ENCODE measurements around the gene AFTPH. TPM values are rescaled to one million over a fixed set of nuclear protein-coding genes. Genes with fewer than 3 reads are reported as not detected.
A peak's percentile ranks its signal among the peaks of the same experiment; 100 is the strongest.

The AFTPH gene
- total and polyA plus RNA-seq, 9 of the 15 experiments (the other 6 are each of a cell fraction or from before 2014, with no cell fraction given): 8.0 to 26.2 (median 13.8) TPM

- no peak overlapping the region for H3K9ac ChIP-seq (ENCODE audit: insufficient read depth in 1 of 2, low read depth in 2 of 2, low read length in 2 of 2)
- TF ChIP-seq ZNF408 (CRISPR knock-in tag; IDR thresholded peaks at IDR 0.05; ENCODE audit: low read depth) (no peak), ZNF24 (IDR thresholded peaks at IDR 0.05) (peak; percentile 22; the same call in 1 of the 2 replicates), REST (IDR thresholded peaks at IDR 0.05; ENCODE audit: borderline replicate concordance) (peak; percentile 67; the same call in 1 of the 2 replicates), REST (CRISPR knock-in tag; IDR thresholded peaks at IDR 0.05; ENCODE audit: low read depth) (no peak)
These were observed 71.5 kb downstream of the AFTPH start for GRCh38 chr2:64595397-64596176.

More at GRCh38 chr2:64595397-64596176, 71.5 kb downstream of the AFTPH start:
- ChIA-PET CTCF (ENCODE audit: low intra/inter-chr PET ratio) (interaction anchor here (0.7 to 2.4 kb wide), 3 partner anchors 270 to 445 kb away, joined by 3 to 14 read pairs (median 10); no protein-coding TSS in a partner anchor), POLR2A (interaction anchor here (0.6 to 1.2 kb wide), 6 partner anchors 13 to 273 kb away, joined by 3 read pairs; partner anchors contain the start of gene SERTAD2)
- ATAC-seq (peak; percentile 78), FAIRE-seq (peak; percentile 67), DNase-seq (ENCODE audit: extremely low read depth in 1 of 4, low spot score in 3 of 4) (peak in 2 of 4 experiments; percentile 32 to 47)
- Histone ChIP-seq H2AFZ (ENCODE audit: low read depth, low read length) (no peak overlapping the region), H3K79me2 (ENCODE audit: control insufficient read depth, insufficient read depth, low read length) (no peaks in the 10 kb centered on the region), H3K4me3 (no peak overlapping the region), H3K9me3 (replicated peaks; ENCODE audit: control insufficient read depth, insufficient read depth, low read depth, low read length) (no peaks in the 10 kb centered on the region), H3K4me1 (replicated peaks in 1 of 2; ENCODE audit: control insufficient read depth in 2 of 2, insufficient read depth in 2 of 2, low read length in 2 of 2) (peaks cover 0 to 6% of the 10 kb centered on the region in 2 experiments; a peak in 2 of 5 replicates), H3K36me3 (ENCODE audit: control insufficient read depth, insufficient read depth, low read length) (peaks cover 9% of the 10 kb centered on the region; the same call in 2 of the 3 replicates), H3K27ac (ENCODE audit: extremely low read depth, low read depth, low read length) (no peak overlapping the region), H3K9me1 (ENCODE audit: control insufficient read depth, insufficient read depth, low read length) (no peaks in the 10 kb centered on the region), H3K4me2 (ENCODE audit: insufficient read depth, low read length) (no peak overlapping the region), H3K27me3 (ENCODE audit: control insufficient read depth in 2 of 2, insufficient read depth in 2 of 2, low read length in 2 of 2) (no peaks in the 10 kb centered on the region), H4K20me1 (replicated peaks; ENCODE audit: control insufficient read depth, insufficient read depth, low read length) (no peaks in the 10 kb centered on the region)
- WGBS (ENCODE audit: insufficient coverage, low coverage, missing lambda C conversion rate): 12% methylated on average over 4 of the region's 4 CpGs
- in situ Hi-C loops (cut with MboI): loop anchor here (5.0 kb wide), 1 partner anchor 267 kb away; no protein-coding TSS in a partner anchor
- intact Hi-C loops (cut with micrococcal nuclease): loop anchor here (1.0 kb wide), 2 partner anchors 270 to 278 kb away; no protein-coding TSS in a partner anchor
- BruUV-seq (replicated peaks): no TSS peak

Measured in K562 (cell line).